ENCODE data around the gene STPG3.

The STPG3 gene

GRCh38 chr9:137265496-137266161 is 14.5 kb downstream of the STPG3 start:
- no peak for DNase-seq (ENCODE audit: low read depth, low spot score)

GRCh38 chr9:137266162-137266527 is 15.1 kb downstream of the STPG3 start:
- no peak for DNase-seq (ENCODE audit: low read depth, low spot score)

- DNase-seq (ENCODE audit: low read depth, low spot score): no peak
Measured at GRCh38 chr9:137266585-137267453, 15.7 kb downstream of the STPG3 start.

DNA sequence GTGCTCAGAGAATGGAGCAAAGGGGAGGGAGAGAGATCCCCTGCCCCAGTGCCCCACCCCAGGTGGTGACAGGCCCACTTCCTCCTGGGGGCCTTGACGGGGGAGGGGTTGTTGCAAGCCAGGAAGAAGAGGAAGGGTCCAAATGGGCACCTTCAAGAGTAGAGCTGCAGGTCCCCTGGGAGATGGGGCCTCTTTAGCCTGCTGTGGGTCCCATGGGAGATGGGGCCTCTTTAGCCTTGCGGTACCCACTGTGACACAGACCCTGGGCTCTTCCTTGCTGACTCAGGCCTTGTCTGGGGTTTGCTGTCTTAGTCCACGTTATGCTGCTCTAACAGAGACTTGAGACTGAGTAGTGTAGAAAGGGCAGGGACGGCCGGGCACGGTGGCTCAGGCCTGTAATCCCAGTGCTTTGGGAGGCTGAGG is 16.9 kb downstream of the STPG3 start:
- no peak for DNase-seq (ENCODE audit: low read depth, low spot score)

GRCh38 chr9:137268538-137269201 is 17.6 kb downstream of the STPG3 start:
- no peak for DNase-seq (ENCODE audit: low read depth, low spot score)

GRCh38 chr9:137269231-137269772 is 18.2 kb downstream of the STPG3 start:
- no peak for DNase-seq (ENCODE audit: low read depth, low spot score)

DNA sequence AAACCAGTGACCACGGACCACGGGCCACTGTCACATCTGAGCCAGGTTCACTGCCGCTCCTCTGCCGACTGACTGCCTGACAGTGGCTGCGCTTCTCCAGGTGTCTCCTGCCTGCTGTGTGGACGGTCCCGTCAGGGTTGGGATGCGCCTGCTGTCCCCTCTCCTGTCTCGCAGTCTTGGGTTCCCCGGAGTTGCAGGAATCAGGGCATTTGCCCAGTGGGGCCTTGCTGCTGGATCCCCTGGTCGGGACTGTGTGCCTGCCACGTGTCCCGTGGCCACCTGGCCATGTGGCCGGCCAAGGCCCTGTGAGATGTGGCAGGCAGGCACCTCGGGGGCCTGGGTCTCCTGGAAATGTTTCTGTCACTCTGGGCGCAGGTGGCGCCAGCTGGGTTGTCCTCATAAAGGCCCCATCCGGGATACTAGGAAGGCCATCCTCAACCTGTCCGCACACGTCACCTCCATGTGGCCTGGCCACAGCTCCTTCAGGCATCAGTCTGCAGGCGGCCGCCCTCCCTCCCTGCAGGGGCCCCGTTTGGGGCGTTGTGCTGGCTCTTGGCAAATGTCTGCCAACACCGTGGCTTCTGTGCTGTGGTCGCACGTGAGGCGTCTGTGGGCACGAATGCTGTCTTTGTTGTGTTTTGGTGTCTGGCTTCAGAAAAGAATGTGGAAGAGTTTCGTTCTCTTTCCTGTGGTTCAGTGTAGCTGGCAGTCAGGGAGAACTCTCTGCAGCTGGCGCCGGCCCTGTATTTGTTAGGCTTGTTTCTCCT is 20.0 kb downstream of the STPG3 start:
- no peak for DNase-seq (ENCODE audit: low read depth, low spot score)

GRCh38 chr9:137271696-137272076 is 20.6 kb downstream of the STPG3 start:
- DNase-seq (ENCODE audit: low read depth, low spot score): no peak

- DNase-seq (ENCODE audit: low read depth, low spot score): no peak
Measured at GRCh38 chr9:137272241-137273094, 21.4 kb downstream of the STPG3 start.

GRCh38 chr9:137273095-137273490 is 22.0 kb downstream of the STPG3 start:
- no peak for DNase-seq (ENCODE audit: low read depth, low spot score)

DNA sequence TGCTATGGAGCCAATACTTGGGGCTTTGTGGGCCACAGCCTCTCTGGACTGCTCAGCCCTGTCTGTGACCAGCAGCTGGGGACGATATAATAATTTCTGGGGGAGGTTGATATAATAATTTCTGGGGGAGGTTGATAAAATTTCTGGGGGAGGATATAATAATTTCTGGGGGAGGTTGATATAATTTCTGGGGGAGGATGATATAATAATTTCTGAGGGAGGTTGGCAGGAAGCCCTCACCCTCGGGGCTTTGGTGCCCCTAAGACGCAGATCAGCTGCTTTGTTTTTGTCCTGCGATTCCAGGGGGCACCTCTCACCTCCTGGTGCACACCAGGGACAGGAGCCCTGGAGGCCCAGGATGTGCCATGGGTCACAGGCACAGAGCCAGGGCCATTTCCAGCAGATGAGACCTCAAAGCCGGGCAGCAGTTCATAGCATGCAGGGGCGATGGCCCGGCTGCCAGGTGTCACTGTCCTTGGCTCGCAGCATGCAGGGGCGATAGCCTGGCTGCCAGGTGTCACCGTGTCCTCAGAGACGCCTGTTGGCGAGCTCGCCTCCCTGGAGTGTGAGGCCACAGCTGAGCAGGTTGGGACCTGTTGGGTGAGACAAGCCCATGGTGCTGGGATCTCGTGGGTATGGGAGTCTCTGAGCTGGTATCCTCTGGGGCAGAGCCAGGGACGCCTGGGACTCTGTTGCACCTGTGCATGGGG is 22.7 kb downstream of the STPG3 start:
- DNase-seq (ENCODE audit: low read depth, low spot score): no peak

DNA sequence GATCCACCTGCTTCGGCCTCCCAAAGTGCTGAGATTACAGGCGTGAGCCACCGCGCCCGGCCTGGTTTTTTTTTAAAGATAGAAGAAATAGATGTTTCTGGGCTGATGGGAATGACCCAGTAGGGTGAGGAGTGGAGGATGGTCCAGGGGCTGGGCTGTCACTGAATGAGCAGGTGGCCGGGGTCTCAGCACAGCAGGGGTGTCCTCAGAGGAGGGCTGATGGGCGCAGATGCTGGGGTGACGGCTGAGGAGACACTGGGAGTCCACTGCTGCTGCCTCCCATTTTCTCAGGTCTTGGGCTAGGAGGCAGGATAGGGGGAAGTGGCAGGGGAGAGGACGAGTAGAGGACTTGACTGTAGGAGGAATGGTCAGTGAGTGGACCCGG is 24.1 kb downstream of the STPG3 start:
- no peak for DNase-seq (ENCODE audit: low read depth, low spot score)

DNA sequence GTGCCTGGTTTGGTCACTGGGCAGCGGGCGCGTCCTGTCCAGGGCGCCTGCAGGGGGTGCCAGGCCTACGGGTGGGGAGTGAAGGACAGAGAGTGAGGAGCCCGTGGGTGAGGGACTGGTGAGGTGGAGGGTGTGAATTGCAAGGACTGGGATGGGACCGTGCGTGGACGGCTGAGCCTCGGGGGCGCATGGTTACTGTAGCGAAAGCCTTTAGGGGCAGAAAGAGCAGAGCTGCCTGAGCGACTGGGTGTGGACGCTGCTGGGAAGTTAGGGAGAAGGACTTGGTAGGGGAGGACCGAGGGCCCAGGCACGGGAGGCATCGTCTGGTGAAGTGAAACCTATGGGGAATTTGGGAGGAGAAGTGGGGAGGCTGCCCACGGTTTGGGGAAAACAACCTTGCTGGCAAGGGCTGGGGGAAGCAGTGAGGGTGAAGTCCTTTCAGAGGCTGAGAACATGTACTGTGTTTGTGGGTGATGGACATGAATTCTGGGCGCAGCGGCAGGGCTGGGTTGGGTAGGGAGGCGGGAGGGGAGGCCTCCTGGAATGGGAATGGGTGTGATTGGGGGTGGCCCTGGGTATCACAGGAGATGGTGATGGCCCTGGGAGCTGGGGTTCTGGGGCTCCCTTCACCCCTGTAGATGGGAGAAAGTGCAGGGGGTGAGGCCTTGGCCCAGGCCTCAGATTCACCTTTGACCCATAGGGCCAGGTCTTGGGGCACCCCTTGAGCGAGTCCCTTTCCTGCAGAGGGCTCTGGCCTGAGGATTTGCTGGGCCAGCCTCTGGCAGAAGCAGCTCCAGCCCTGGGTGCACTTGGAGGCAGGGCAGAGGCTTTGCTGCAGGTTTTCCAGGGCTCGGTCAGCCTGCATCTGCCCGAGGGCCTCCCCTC is 24.7 kb downstream of the STPG3 start:
- no peak for DNase-seq (ENCODE audit: low read depth, low spot score)

GRCh38 chr9:137276473-137277328 is 25.6 kb downstream of the STPG3 start:
- DNase-seq (ENCODE audit: low read depth, low spot score): no peak

GRCh38 chr9:137277329-137278041 is 26.4 kb downstream of the STPG3 start, which contains the start of gene TOR4A:
TOR4A (plus strand) TSS chr9:137277726; CDS start chr9:137278690, 964 bp downstream.
- DNase-seq (ENCODE audit: low read depth, low spot score): no peak

GRCh38 chr9:137278061-137278701 is 27.1 kb downstream of the STPG3 start:
- DNase-seq (ENCODE audit: low read depth, low spot score): no peak
